IMR-90 (cell line): Measurements from ENCODE around the gene UBE2E2. TPM values are rescaled to one million over a fixed set of nuclear protein-coding genes. Genes with fewer than 3 reads are reported as not detected.

Source experiments
- ATAC-seq: fragments of 200-7000 bp; cut with Tn5 transposase; 2 replicates; pipeline ENCODE4 v1.9.1; 2020; ENCODE audit warnings: low read depth, mild to moderate bottlenecking, moderate library complexity
- BruUV-seq: library from RNA; stranded (reverse); fragments of 400-500 nt; replicated peaks from 2 replicates; lab custom pipeline; 2021; lab: Mats Ljungman, UMichigan
- CTCF ChIA-PET: fragments of 300-600 bp; formaldehyde crosslinking; extraction: SDS; loops from one replicate; lab custom pipeline; 2021; ENCODE audit warnings: antibody characterized with exemption; lab: Yijun Ruan, JAX
- POLR2A ChIA-PET: fragments of 300-600 bp; sonication (Branson Sonifier 250); formaldehyde crosslinking; loops from one replicate; lab custom pipeline; 2022; ENCODE audit warnings: antibody characterized with exemption; ENCODE audit not compliant: unreplicated experiment; lab: Charles Lee
- DNase-seq: peaks from one replicate; pipeline ENCODE4 v3.0.0; 2013
- H2AFZ ChIP-seq: replicated peaks from 2 replicates; pipeline ENCODE3; 2013; ENCODE audit warnings: low read length, mild to moderate bottlenecking; ENCODE audit not compliant: poor library complexity
- H2AK5ac ChIP-seq: 2 replicates; pipeline ENCODE4 v1.6.1; 2013; ENCODE audit warnings: low read depth, low read length, inconsistent platforms
- H2AK9ac ChIP-seq: replicated peaks from 2 replicates; pipeline ENCODE3; 2013; ENCODE audit warnings: mild to moderate bottlenecking, low read depth, low read length, moderate library complexity; ENCODE audit not compliant: poor library complexity
- H2BK120ac ChIP-seq: 2 replicates; pipeline ENCODE4 v1.6.1; 2013; ENCODE audit warnings: low read depth, low read length, inconsistent platforms
- H2BK15ac ChIP-seq: 3 replicates; pipeline ENCODE4 v1.6.1; 2013; ENCODE audit warnings: low read depth, low read length, inconsistent platforms
- H2BK20ac ChIP-seq: 2 replicates; pipeline ENCODE4 v1.6.1; 2013; ENCODE audit warnings: low read depth, mild to moderate bottlenecking, inconsistent platforms, low read length, moderate library complexity
- H2BK5ac ChIP-seq: 2 replicates; pipeline ENCODE4 v1.6.1; 2013; ENCODE audit warnings: mild to moderate bottlenecking, low read depth, low read length, inconsistent platforms; ENCODE audit not compliant: poor library complexity, severe bottlenecking
- H3K14ac ChIP-seq: replicated peaks from 2 replicates; pipeline ENCODE4 v1.6.1; 2013; ENCODE audit warnings: low read depth, low read length, inconsistent platforms
- H3K18ac ChIP-seq: 2 replicates; pipeline ENCODE4 v1.6.1; 2013; ENCODE audit warnings: low read depth, low read length, control low read depth
- H3K23ac ChIP-seq: 2 replicates; pipeline ENCODE4 v1.6.1; 2013; ENCODE audit warnings: low read depth, low read length, inconsistent platforms
- H3K27ac ChIP-seq: 2 replicates; pipeline ENCODE4 v1.5.1; 2013; ENCODE audit warnings: mild to moderate bottlenecking, control low read depth, low read length; ENCODE audit not compliant: insufficient read depth
- H3K27me3 ChIP-seq: 2 replicates; pipeline ENCODE4 v1.6.1; 2013; ENCODE audit warnings: low read length; ENCODE audit not compliant: control insufficient read depth, insufficient read depth
- H3K36me3 ChIP-seq: 2 replicates; pipeline ENCODE4 v1.6.1; 2013; ENCODE audit warnings: low read length, mixed read lengths; ENCODE audit not compliant: control insufficient read depth, insufficient read depth
- H3K4ac ChIP-seq: 2 replicates; pipeline ENCODE4 v1.6.1; 2013; ENCODE audit warnings: low read depth, low read length, inconsistent platforms
- H3K4me1 ChIP-seq: 2 replicates; pipeline ENCODE4 v1.6.1; 2013; ENCODE audit warnings: low read length, mixed read lengths; ENCODE audit not compliant: control insufficient read depth, insufficient read depth
- H3K4me2 ChIP-seq: 2 replicates; pipeline ENCODE4 v1.6.1; 2013; ENCODE audit warnings: low read depth, mild to moderate bottlenecking, control low read depth, low read length, moderate library complexity
- H3K4me3 ChIP-seq: 2 replicates; pipeline ENCODE4 v1.5.1; 2013; ENCODE audit warnings: low read depth, mild to moderate bottlenecking, control low read depth, low read length, moderate library complexity; ENCODE audit not compliant: insufficient read depth
- H3K56ac ChIP-seq: 2 replicates; pipeline ENCODE4 v1.6.1; 2013; ENCODE audit warnings: low read length, inconsistent platforms; ENCODE audit not compliant: insufficient read depth; ENCODE audit errors: extremely low read depth
- H3K79me1 ChIP-seq, 2 experiments: 2 replicates each; pipeline ENCODE4 v1.6.1; 2013; ENCODE audit warnings: low read length in 2 of 2, inconsistent platforms in 1 of 2, low read depth in 1 of 2
- H3K9ac ChIP-seq: 2 replicates; pipeline ENCODE4 v1.6.1; 2013; ENCODE audit warnings: low read depth, low read length, control low read depth
- H3K9me1 ChIP-seq: 2 replicates; pipeline ENCODE4 v1.6.1; 2013; ENCODE audit warnings: low read length, inconsistent platforms; ENCODE audit not compliant: insufficient read depth
- H3K9me3 ChIP-seq: 2 replicates; pipeline ENCODE4 v1.6.1; 2013; ENCODE audit warnings: low read length; ENCODE audit not compliant: control insufficient read depth, insufficient read depth
- H4K20me1 ChIP-seq: 2 replicates; pipeline ENCODE4 v1.6.1; 2013; ENCODE audit warnings: low read length, inconsistent platforms; ENCODE audit not compliant: insufficient read depth
- H4K5ac ChIP-seq: 2 replicates; pipeline ENCODE4 v1.6.1; 2013; ENCODE audit warnings: mild to moderate bottlenecking, low read depth, low read length, control low read depth
- H4K8ac ChIP-seq, 2 experiments: 2 replicates each; pipeline ENCODE4 v1.6.1; 2013; ENCODE audit warnings: low read depth in 2 of 2, low read length in 2 of 2, control low read depth in 1 of 2, inconsistent platforms in 1 of 2
- H4K91ac ChIP-seq: 2 replicates; pipeline ENCODE4 v1.6.1; 2013; ENCODE audit warnings: low read depth, low read length, inconsistent platforms; ENCODE audit not compliant: insufficient read depth
- BHLHE40 ChIP-seq: fragments of 150-350 bp; IDR thresholded peaks from 2 replicates; pipeline ENCODE4 v1.6.1; 2016; ENCODE audit warnings: mild to moderate bottlenecking, low read depth, low read length
- CEBPB ChIP-seq: IDR thresholded peaks from 2 replicates; pipeline ENCODE4 v1.6.1; 2012; ENCODE audit warnings: low read depth, low read length, improper control_type of control experiment
- CHD1 ChIP-seq: IDR thresholded peaks from 2 replicates; pipeline ENCODE4 v1.6.1; 2012; ENCODE audit warnings: low read depth, low read length, improper control_type of control experiment
- CTCF ChIP-seq: conservative IDR thresholded peaks from 2 replicates; pipeline ENCODE4 v1.5.1; 2012; ENCODE audit warnings: mild to moderate bottlenecking, low read depth, low read length, improper control_type of control experiment
- ELK1 ChIP-seq: fragments of 150-350 bp; IDR thresholded peaks from 2 replicates; pipeline ENCODE4 v1.6.1; 2016; ENCODE audit warnings: low read depth, mild to moderate bottlenecking, low read length, moderate library complexity, borderline replicate concordance
- FOS ChIP-seq: fragments of 150-350 bp; IDR thresholded peaks from 2 replicates; pipeline ENCODE4 v1.6.1; 2016; ENCODE audit warnings: low read depth, low read length
- MAFK ChIP-seq: IDR thresholded peaks from 2 replicates; pipeline ENCODE4 v1.6.1; 2012; ENCODE audit warnings: low read depth, low read length, improper control_type of control experiment
- MAZ ChIP-seq: IDR thresholded peaks from 2 replicates; pipeline ENCODE4 v1.6.1; 2012; ENCODE audit warnings: low read depth, mild to moderate bottlenecking, low read length, improper control_type of control experiment, moderate library complexity, borderline replicate concordance
- MXI1 ChIP-seq: IDR thresholded peaks from 2 replicates; pipeline ENCODE4 v1.6.1; 2012; ENCODE audit warnings: low read depth, mild to moderate bottlenecking, low read length, moderate library complexity, borderline replicate concordance
- NFE2L2 ChIP-seq: fragments of 150-350 bp; IDR thresholded peaks from 2 replicates; pipeline ENCODE4 v1.6.1; 2016; ENCODE audit warnings: low read depth, mild to moderate bottlenecking, low read length
- POLR2A ChIP-seq: IDR thresholded peaks from 2 replicates; pipeline ENCODE4 v1.6.1; 2012; ENCODE audit warnings: mild to moderate bottlenecking, low read depth, low read length
- RAD21 ChIP-seq: IDR thresholded peaks from 2 replicates; pipeline ENCODE4 v1.6.1; 2012; ENCODE audit warnings: low read length, improper control_type of control experiment
- RCOR1 ChIP-seq: IDR thresholded peaks from 2 replicates; pipeline ENCODE4 v1.6.1; 2012; ENCODE audit warnings: mild to moderate bottlenecking, low read length, improper control_type of control experiment; ENCODE audit not compliant: insufficient replicate concordance
- RFX5 ChIP-seq: IDR thresholded peaks from 2 replicates; pipeline ENCODE4 v1.8.0; 2012; ENCODE audit warnings: low read depth, mild to moderate bottlenecking, low read length, moderate library complexity
- SMC3 ChIP-seq: fragments of 150-350 bp; IDR thresholded peaks from 2 replicates; pipeline ENCODE4 v1.6.1; 2016; ENCODE audit warnings: low read depth, mild to moderate bottlenecking, antibody characterized with exemption, low read length, moderate library complexity
- USF2 ChIP-seq: fragments of 150-350 bp; IDR thresholded peaks from 2 replicates; pipeline ENCODE4 v1.6.1; 2017; ENCODE audit warnings: mild to moderate bottlenecking, antibody characterized with exemption, low read length, low read depth
- WGBS, 2 experiments: methylation state at CpG; one replicate each; pipeline versions ENCODE4 v1.1.5 to v1.1.7; 2013; ENCODE audit warnings: missing lambda C conversion rate in 2 of 2; ENCODE audit not compliant: insufficient read length in 1 of 2; ENCODE audit errors: extremely low coverage in 2 of 2; 5-methylcytosine and 5-hydroxymethylcytosine counted together
- dilution Hi-C: fragments of 300-500 bp; cut with HindIII; formaldehyde crosslinking; loops from one replicate; pipeline ENCODE4 v1.14.3; 2018; ENCODE audit warnings: low sequenced_read_pairs; ENCODE audit not compliant: unreplicated experiment
- in situ Hi-C: fragments of 300-500 bp; cut with MboI; formaldehyde crosslinking; loops from 3 replicates; pipeline ENCODE4 v1.14.3; 2019; ENCODE audit warnings: low sequenced_read_pairs, inconsistent platforms, mixed read lengths
- intact Hi-C: fragments of 100-400 bp; cut with micrococcal nuclease; formaldehyde crosslinking; loops from 2 replicates; pipeline ENCODE4 v1.10.0; 2022
- polyA plus RNA-seq, 3 experiments: library from polyadenylated mRNA; depleted of rRNA; stranded (reverse); fragments of >200 nt; gene quantifications; 2 replicates each; pipeline ENCODE4 v1.2.3, GENCODE V29; 2012; ENCODE audit warnings: low replicate concordance in 1 of 3
- total RNA-seq: library from RNA; depleted of rRNA; stranded (reverse); fragments of >200 nt; gene quantifications from 2 replicates; pipeline ENCODE4 v1.2.3, GENCODE V29; 2012

UBE2E2 gene
- total and polyA plus RNA-seq, 2 of the 4 experiments (the other 2 are of a cell fraction): 18.6 to 32.7 TPM

GRCh38 chr3:23254282-23254681, 51.2 kb downstream of the UBE2E2 start:
- Histone ChIP-seq H3K9me3 (no peaks in the 10 kb centered on the region), H3K56ac (no peak overlapping the region), H2BK15ac (no peak overlapping the region), H4K5ac (no peak overlapping the region), H3K79me1 (peaks cover 7 to 15% of the 10 kb centered on the region in 2 experiments; a peak in 3 of 4 replicates), H2AFZ (no peak overlapping the region), H3K4ac (no peak overlapping the region), H3K23ac (no peak overlapping the region), H3K36me3 (no peaks in the 10 kb centered on the region), H3K27ac (no peak overlapping the region), H4K91ac (no peak overlapping the region), H4K20me1 (0 out of 2 replicates have a peak, but pooled peaks cover 4% of the 10 kb centered on the region), H3K14ac (no peak overlapping the region), H3K18ac (no peak overlapping the region), H3K27me3 (no peaks in the 10 kb centered on the region), H3K9me1 (peaks cover 3% of the 10 kb centered on the region; the same call in 1 of the 2 replicates), H3K4me2 (no peak overlapping the region), H2BK5ac (no peak overlapping the region), H2BK120ac (no peak overlapping the region), H3K9ac (no peak overlapping the region), H2BK20ac (no peak overlapping the region), H3K4me1 (no peaks in the 10 kb centered on the region; the same call in 1 of the 2 replicates), H2AK9ac (no peak overlapping the region), H4K8ac (no peak overlapping the region), H3K4me3 (no peak overlapping the region), H2AK5ac (no peak overlapping the region)
- TF ChIP-seq POLR2A (no peak), NFE2L2 (no peak), MAFK (no peak), MXI1 (no peak), RCOR1 (no peak), SMC3 (no peak), CEBPB (no peak), FOS (no peak), RFX5 (no peak), USF2 (no peak), BHLHE40 (no peak), CTCF (no peak), RAD21 (no peak), MAZ (no peak), ELK1 (no peak), CHD1 (no peak)
- CTCF ChIA-PET: no interaction called here
- 100% methylated on average over 1 of the region's 2 CpGs; no CpG with 5 or more reads in 1 of the 2 experiments for WGBS, 2 experiments
- ATAC-seq (no peak), DNase-seq (no peak)
- intact Hi-C loops (no loop called here), dilution Hi-C loops (no loop called here), in situ Hi-C loops (no loop called here)
- no TSS peak for BruUV-seq
- POLR2A ChIA-PET: interaction anchor here (0.7 kb wide), 1 partner anchor 17 kb away, joined by 7 read pairs; no protein-coding TSS in a partner anchor
